ENCODE data around the gene ENDOG.
"Not testable (repeated sequence)": the region's sequence is repeated elsewhere in the genome, so short reads cannot be mapped to it uniquely, and the experiment has no call there.

Gene ENDOG

GRCh38 chr9:128835246-128836210 lies 17.2 kb downstream of the ENDOG start:
- no peak for TF ChIP-seq CTCF (IDR thresholded peaks at IDR 0.05; ENCODE audit: insufficient read depth, missing control alignments)
- DNase-seq (ENCODE audit: insufficient read length, low spot score) (no peak), FAIRE-seq (no peak)

- no peak for TF ChIP-seq CTCF (IDR thresholded peaks at IDR 0.05; ENCODE audit: insufficient read depth, missing control alignments)
- no peak for DNase-seq (ENCODE audit: insufficient read length, low spot score)
- FAIRE-seq: no peak
Observed at GRCh38 chr9:128836509-128837145, 18.3 kb downstream of the ENDOG start.

GRCh38 chr9:128838338-128838737 lies 20.0 kb downstream of the ENDOG start:
- DNase-seq (ENCODE audit: insufficient read length, low spot score) (no peak), FAIRE-seq (no peak)
- TF ChIP-seq CTCF (IDR thresholded peaks at IDR 0.05; ENCODE audit: insufficient read depth, missing control alignments): no peak

GRCh38 chr9:128840524-128840923 lies 22.2 kb downstream of the ENDOG start:
- no peak for TF ChIP-seq CTCF (IDR thresholded peaks at IDR 0.05; ENCODE audit: insufficient read depth, missing control alignments)
- FAIRE-seq: no peak
- no peak for DNase-seq (ENCODE audit: insufficient read length, low spot score)

- no peak for TF ChIP-seq CTCF (IDR thresholded peaks at IDR 0.05; ENCODE audit: insufficient read depth, missing control alignments)
- FAIRE-seq: no peak
- DNase-seq (ENCODE audit: insufficient read length, low spot score): no peak
Observed at GRCh38 chr9:128841694-128842492, 23.6 kb downstream of the ENDOG start.

- not testable (repeated sequence) for DNase-seq (ENCODE audit: insufficient read length, low spot score); FAIRE-seq
Observed at GRCh38 chr9:128843171-128843570, 24.9 kb downstream of the ENDOG start.

GRCh38 chr9:128845186-128845931 lies 27.1 kb downstream of the ENDOG start:
- FAIRE-seq (no peak), DNase-seq (ENCODE audit: insufficient read length, low spot score) (peak; percentile 52)
- peak; percentile 4 for TF ChIP-seq CTCF (IDR thresholded peaks at IDR 0.05; ENCODE audit: insufficient read depth, missing control alignments)

Measured in D721Med (cell line).